Right atrium auricular region (tissue), 2 donors: Measurements from ENCODE around the gene TMEM154. TPM values are rescaled to one million over a fixed set of nuclear protein-coding genes. Genes with fewer than 3 reads are reported as not detected.

ENCODE experiments used
- DNase-seq: peaks from one replicate; pipeline ENCODE4 v3.0.0-alpha.2; 2019; ENCODE audit warnings: low spot score
- H3K27ac ChIP-seq, 2 donors: fragments of 200-600 bp; sonication (generic); 1 replicate in 1 of 2; 2 replicates in 1 of 2; pipeline ENCODE4 v1.5.1; 2016 to 2019
- H3K27me3 ChIP-seq, 2 donors: fragments of 200-600 bp; sonication (generic); one replicate each; pipeline versions ENCODE4 v1.5.1 to v1.6.0; 2017 to 2019
- H3K36me3 ChIP-seq: fragments of 200-600 bp; sonication (generic); one replicate; pipeline ENCODE4 v1.5.1; 2016
- H3K4me1 ChIP-seq, 2 donors: fragments of 200-600 bp; sonication (generic); one replicate each; pipeline versions ENCODE4 v1.5.1 to v1.6.0; 2017 to 2019
- H3K4me3 ChIP-seq, 2 donors: fragments of 200-600 bp; sonication (generic); 1 replicate in 1 of 2; 2 replicates in 1 of 2; pipeline ENCODE4 v1.5.1; 2017 to 2019; ENCODE audit warnings: mild to moderate bottlenecking in 1 of 2, moderate library complexity in 1 of 2
- H3K9me3 ChIP-seq, 2 donors: fragments of 200-600 bp; sonication (generic); one replicate each; pipeline ENCODE4 v1.5.1; 2019
- total RNA-seq, 2 donors: library from RNA; depleted of rRNA; stranded (reverse); fragments of >200 nt; gene quantifications; one replicate each; pipeline ENCODE4 v1.1.0, GENCODE V29; 2016
- TF ChIP-seq, protein P1 (sequence below), 2 donors: fragments of 200-600 bp; sonication (generic); IDR thresholded peaks; one replicate each; pipeline ENCODE4 v1.5.1; 2019; ENCODE audit warnings: antibody characterized with exemption in 2 of 2

TMEM154 gene
- total RNA-seq, 2 donors from 2014 or later, result 1.4 to 2.0 TPM

DNA sequence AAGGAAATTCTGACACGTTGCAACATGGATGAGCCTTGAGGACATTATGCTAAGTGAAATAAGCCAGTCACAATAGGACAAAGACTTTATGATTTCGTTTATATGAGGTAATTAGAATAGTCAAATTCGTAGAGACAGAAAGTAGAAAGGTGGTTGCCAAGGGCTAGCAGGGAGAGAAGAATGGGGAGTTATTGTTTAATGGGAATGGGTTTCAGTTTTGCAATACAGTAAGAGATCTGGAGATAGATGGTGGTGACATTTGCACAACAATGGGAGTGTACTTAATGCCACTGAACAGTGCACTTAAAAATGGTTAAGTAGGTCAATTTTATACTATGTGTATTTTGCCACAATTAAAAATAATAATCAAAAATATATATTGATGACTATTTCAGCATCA is 43.4 kb upstream of the TMEM154 start:
- TF ChIP-seq, protein P1, sequence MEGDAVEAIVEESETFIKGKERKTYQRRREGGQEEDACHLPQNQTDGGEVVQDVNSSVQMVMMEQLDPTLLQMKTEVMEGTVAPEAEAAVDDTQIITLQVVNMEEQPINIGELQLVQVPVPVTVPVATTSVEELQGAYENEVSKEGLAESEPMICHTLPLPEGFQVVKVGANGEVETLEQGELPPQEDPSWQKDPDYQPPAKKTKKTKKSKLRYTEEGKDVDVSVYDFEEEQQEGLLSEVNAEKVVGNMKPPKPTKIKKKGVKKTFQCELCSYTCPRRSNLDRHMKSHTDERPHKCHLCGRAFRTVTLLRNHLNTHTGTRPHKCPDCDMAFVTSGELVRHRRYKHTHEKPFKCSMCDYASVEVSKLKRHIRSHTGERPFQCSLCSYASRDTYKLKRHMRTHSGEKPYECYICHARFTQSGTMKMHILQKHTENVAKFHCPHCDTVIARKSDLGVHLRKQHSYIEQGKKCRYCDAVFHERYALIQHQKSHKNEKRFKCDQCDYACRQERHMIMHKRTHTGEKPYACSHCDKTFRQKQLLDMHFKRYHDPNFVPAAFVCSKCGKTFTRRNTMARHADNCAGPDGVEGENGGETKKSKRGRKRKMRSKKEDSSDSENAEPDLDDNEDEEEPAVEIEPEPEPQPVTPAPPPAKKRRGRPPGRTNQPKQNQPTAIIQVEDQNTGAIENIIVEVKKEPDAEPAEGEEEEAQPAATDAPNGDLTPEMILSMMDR (IDR thresholded peaks at IDR 0.05), result no peak
- Histone ChIP-seq H3K27ac (no peak overlapping the region), H3K27me3 (no peaks in the 10 kb centered on the region), H3K4me3 (no peak overlapping the region), H3K4me1 (no peaks in the 10 kb centered on the region), H3K36me3 (no peaks in the 10 kb centered on the region), H3K9me3 (no peaks in the 10 kb centered on the region)
- DNase-seq, result no peak

DNA sequence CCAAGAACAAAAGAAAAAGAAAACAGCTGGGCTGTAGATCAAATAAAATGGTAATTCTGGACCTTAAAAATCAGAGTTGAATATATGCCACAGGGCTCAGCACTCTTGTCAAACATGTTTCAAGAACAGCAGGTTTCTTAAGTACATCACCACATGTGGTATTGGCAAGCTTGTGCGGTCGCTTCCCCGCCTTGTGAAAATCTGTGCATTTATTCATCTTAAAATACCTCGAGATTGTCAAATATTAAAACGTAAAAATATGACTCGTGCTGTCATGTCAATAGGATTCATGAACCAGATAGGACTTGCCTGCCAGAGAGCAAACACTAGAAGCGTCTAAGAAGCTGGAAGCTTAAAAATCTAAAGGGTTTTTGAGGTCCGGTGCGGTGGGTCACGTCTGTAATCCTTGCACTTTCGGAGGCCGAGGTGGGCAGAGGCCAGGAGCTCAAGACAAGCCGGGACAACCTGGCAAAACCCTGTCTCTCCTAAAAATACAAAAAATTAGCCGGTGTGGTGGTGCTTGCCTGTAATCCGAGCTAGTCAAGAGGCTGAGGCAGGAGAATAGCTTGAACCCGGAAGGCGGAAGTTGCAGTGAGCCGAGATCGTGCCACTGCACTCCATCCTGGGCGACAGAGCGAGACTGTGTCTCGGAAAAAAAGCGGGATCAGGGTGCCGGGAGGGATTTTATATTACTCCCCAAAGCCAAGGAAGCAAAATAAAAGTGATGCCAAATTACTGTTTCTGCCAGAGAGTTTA is 40.2 kb upstream of the TMEM154 start:
- Histone ChIP-seq H3K27me3 (no peaks in the 10 kb centered on the region), H3K36me3 (no peaks in the 10 kb centered on the region), H3K27ac (no peak overlapping the region), H3K4me1 (no peaks in the 10 kb centered on the region), H3K4me3 (no peak overlapping the region), H3K9me3 (peaks cover 0 to 5% of the 10 kb centered on the region in 2 donors)
- DNase-seq, result peak; percentile 21
- TF ChIP-seq, protein P1 (IDR thresholded peaks at IDR 0.05), result no peak

DNA sequence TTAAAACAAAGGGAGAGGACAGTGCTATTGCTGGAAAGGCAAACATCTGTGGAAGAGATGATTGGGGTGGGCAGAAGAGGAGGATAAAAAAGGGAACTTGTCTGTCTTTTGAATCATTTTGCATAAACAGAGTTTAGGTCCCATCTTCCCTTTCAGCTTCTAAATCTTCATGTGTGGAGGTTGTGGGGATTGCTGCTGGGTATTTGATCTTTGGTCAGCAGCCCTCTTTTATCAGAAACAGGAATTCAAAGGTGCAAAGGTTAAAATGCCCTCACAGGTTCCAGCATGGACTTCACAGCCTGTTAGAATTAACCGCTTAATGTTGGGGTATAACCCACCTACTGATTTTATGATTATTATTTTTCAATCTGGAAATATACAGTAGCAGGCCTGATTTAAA is 39.5 kb upstream of the TMEM154 start:
- H3K4me3 ChIP-seq, result no peak overlapping the region
- H3K36me3 ChIP-seq, result no peaks in the 10 kb centered on the region
- no peaks in the 10 kb centered on the region for H3K27me3 ChIP-seq
- peaks cover 0 to 8% of the 10 kb centered on the region in 2 donors for H3K9me3 ChIP-seq
- no peak overlapping the region for H3K27ac ChIP-seq
- TF ChIP-seq, protein P1 (IDR thresholded peaks at IDR 0.05), result no peak
- H3K4me1 ChIP-seq, result no peaks in the 10 kb centered on the region
- no peak for DNase-seq

DNA sequence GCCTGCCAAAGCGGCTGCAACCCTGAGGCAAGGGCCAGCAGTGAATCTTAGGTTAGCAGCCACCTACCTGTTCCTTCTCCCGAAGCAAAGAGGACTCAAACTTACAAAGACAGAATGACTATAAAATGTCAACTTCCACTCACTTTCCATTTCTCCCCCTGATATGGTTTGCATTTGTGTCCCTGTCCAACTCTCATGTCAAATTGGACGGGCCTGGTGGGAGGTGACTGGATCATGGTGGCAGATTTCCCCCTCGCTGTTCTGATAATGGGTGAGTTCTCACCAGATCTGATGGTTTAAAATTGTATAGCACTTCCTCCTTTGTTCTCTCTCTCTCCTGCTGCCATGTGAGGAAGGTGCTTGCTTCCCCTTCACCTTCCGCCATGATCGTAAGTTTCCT is 35.3 kb upstream of the TMEM154 start:
- H3K27ac ChIP-seq, result no peak overlapping the region
- H3K9me3 ChIP-seq, result peaks cover 0 to 8% of the 10 kb centered on the region in 2 donors
- TF ChIP-seq, protein P1 (IDR thresholded peaks at IDR 0.05), result no peak

DNA sequence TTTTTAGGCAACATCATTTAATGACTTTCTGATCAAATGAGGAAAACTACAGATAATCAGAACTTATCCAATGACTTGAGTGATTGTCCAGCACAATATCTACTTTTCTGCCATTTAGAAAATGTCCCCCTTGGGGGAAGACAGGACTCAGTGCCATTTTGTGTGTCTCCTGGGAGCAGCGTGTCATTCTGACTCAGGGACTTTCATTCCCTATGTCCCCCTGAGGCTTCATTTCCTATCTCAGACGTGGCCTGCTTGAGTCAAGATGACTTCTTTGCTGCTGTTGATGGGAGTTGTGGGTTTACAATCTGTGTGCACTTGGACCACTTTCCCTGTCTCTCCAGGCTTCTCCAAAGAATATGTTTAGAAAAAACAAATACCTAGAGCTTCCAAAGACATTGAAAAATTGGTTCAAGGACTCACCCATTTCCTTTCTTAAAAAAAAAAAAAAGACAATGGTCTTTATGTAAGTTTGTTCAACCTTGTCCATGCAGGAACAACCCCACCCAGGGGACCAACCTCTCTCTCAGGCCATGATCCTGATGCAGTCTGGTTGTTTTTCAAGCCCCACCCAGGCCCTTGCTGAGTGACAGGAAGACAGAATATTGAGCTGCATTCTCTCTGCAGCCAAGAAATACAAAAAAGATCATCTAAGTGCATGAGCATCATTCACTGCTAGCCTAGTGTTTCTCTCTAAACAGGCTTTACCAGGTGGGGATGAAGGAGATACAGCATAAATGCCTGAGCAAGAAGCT is 34.3 kb upstream of the TMEM154 start:
- H3K27ac ChIP-seq, result no peak overlapping the region
- TF ChIP-seq, protein P1 (IDR thresholded peaks at IDR 0.05), result no peak
- DNase-seq, result no peak

More for the DNA sequence above, 35.3 kb upstream of the TMEM154 start:
- Histone ChIP-seq H3K36me3 (no peaks in the 10 kb centered on the region), H3K27me3 (no peaks in the 10 kb centered on the region), H3K4me1 (no peaks in the 10 kb centered on the region), H3K4me3 (no peak overlapping the region)
- no peak for DNase-seq

More for the DNA sequence above, 34.3 kb upstream of the TMEM154 start:
- Histone ChIP-seq H3K36me3 (no peaks in the 10 kb centered on the region), H3K9me3 (peaks cover 0 to 8% of the 10 kb centered on the region in 2 donors), H3K27me3 (no peaks in the 10 kb centered on the region), H3K4me3 (no peak overlapping the region), H3K4me1 (no peaks in the 10 kb centered on the region)
